C1 segment of cervical spinal cord (tissue), 14 donors: ENCODE measurements around the gene RPL19.

Experiments used
- DNase-seq, 14 donors: peaks; one replicate each; lab custom pipeline; 2025; lab: John Stamatoyannopoulos, UW

The RPL19 gene

DNA sequence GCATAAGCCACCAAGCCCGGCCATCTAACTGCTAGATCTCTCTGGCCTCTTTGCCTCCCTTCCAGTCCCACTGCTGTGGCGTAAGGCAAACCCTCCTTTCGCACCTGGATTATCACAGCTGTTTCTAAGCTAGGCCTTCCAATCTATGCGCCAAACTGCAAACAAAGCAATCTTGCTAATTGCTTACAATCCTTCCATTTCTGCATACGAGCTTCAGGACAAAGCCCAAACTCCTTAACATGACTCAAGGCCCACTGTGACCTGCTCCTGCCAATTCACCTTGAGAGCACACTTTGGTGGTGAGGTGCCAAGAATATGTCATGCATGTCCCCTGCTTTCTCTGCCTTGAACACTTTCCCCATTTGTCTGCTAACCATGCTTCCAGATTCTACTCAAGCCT is 28.1 kb upstream of the RPL19 start:
- no peak for DNase-seq

DNA sequence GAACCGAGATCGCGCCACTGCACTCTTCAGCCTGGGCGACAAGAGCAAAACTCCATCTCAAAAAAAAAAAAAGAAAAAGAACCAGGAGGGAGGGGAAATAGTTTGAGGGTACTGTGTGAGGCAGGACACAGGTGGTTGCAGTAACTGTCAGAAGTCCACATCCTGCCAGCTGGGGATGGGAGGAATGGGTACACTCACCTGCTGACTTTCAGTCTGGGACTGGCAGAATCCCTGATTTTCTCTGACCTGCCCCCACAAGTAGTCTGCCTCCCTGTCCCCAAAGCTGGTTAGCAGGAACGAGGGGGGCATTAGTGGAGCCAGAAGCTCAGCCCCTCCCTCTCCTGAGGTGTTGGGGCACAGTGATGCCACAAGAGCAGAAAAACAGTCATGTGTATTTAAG is 27.0 kb upstream of the RPL19 start:
- no peak for DNase-seq

DNA sequence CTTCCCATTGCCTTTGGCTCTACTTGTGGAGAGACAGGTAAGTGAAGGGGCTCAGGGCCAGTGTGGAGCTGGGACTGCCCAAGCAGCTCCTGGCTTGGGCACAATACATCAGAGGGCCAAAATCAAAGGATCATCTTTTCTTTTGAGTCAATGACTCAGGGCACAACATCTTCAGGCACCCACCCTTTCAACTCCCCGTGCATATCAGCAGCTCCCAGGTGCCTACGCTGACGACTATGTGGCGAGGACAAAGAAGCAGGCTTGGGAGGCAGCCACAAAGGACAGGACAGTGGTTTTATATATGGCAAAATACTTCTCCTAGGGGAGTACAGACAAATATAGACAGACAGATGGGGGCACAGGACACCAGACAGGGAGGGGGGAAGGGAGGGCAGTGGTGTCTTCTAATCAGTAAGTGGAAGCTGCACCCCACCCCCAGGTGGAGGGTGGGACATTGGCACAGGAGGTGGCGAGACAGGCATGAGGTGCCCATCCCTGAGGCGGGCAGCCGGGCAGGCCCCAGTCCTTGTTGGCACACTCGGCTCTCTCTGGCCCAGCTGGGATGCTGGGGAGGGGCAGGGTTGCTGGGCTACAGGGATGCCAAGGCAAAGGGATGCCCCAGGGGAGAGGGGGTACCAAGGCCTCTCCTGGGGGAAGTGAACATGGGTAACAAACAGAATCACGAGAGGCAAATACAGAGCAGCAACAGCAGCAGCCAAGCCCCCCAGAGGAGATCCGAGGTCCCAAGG is 26.4 kb upstream of the RPL19 start:
- DNase-seq, result no peak

DNA sequence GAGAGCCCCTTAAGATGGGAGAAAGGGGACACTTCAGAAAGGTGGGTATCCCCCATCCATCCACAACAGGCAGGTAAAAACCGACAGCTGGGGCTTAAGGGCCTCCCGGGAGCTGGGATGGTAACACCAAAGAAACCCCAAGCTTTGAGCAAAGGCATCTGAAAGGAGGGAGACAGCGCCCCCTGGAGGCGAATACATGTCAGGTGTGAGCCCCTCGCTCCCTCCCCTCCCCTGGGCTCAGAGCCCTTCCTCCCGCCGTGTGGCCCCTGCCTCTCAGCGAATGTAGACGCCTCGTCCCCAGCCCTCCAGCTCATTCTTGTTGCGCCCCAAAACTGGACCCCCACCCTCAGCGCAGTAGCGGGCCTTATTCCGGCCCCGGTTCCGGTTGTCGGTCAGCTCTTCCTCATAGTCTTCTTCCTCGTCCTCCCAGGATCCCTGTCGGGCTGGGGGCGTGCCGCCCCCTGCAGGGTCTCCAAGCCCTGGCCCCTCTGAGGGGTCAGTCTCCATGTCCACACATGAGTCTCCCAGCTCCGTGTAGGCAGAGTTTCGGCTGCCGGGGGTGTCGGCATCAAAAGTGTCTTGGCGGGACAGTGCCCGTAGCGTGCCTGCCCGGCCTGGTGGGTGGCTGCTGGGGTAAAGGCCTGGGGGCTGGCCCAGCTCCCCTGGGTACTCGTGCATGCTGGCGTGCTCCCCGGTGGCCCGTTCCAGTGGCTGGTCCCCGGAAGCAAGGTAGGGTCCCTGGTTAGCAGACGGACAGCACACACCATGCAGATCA is 25.0 kb upstream of the RPL19 start:
- peak in 7 of 14 donors; percentile 14 to 67 (median 38) for DNase-seq

GRCh38 chr17:39175695-39176093 is 24.4 kb upstream of the RPL19 start:
- DNase-seq, result no peak

DNA sequence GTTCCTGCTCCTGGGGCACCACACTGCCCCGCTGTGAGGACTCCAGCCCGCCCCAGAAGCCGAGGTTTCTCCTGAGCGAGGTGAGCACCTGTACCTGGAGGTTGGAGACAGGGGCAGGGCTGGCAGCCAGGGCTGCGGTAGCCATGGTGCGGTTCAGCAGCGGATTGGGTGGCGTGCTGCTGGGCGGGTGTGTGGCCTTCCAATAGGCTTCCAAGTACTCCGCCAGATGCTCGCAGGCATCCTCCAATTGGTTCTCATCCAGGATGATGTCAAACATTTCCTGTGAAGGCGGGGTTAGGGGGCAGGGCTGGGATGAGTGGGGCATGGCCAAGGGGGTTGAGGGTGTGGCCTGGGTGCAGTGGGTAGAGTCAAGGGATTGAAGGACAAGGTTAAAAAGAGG is 22.8 kb upstream of the RPL19 start:
- DNase-seq, result no peak

GRCh38 chr17:39178536-39178935 is 21.5 kb upstream of the RPL19 start:
- no peak for DNase-seq

DNA sequence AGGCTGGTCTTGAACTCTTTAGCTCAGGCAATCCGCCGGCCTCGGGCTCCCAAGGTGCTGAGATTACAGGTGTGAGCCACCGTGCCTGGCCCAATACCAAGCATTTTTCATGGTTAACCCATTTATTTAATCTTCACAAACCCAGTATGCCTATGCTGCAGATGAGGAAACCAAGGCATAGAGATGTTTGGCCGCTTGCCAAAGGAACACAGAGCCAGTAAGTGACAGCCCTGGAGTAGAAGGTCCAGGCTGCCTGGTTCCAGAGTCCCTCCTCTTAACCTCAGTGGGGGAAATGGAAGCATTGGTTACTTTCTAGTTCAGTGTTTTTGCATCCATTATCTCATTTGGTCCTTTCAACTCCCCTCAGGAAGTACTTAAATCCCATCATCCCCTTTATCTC is 18.8 kb upstream of the RPL19 start:
- DNase-seq, result no peak

- DNase-seq, result no peak
Observed at GRCh38 chr17:39183045-39183444, 17.0 kb upstream of the RPL19 start.

DNA sequence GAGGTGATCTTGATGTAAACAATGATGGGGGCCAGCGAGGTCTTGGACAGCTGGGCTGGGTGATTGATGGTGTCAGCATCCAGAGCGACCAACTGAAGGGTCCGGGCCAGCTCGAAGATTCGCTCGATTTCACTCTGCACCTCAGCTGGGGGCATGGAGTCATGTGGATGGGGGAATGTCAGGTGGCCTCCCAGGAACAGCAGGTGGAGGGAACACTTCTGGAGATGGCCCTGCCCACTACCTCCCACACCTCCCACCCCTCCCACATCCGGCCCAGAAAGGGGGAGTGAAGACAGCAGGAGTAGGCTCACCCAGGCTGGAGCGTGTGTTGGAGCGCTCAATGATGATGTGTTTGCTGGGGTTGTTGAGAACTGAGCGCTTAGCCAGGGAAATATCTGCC is 16.4 kb upstream of the RPL19 start:
- DNase-seq, result no peak

- DNase-seq, result no peak
Observed at GRCh38 chr17:39186481-39187002, 13.5 kb upstream of the RPL19 start.

GRCh38 chr17:39187152-39187830 is 12.8 kb upstream of the RPL19 start:
- no peak for DNase-seq

DNA sequence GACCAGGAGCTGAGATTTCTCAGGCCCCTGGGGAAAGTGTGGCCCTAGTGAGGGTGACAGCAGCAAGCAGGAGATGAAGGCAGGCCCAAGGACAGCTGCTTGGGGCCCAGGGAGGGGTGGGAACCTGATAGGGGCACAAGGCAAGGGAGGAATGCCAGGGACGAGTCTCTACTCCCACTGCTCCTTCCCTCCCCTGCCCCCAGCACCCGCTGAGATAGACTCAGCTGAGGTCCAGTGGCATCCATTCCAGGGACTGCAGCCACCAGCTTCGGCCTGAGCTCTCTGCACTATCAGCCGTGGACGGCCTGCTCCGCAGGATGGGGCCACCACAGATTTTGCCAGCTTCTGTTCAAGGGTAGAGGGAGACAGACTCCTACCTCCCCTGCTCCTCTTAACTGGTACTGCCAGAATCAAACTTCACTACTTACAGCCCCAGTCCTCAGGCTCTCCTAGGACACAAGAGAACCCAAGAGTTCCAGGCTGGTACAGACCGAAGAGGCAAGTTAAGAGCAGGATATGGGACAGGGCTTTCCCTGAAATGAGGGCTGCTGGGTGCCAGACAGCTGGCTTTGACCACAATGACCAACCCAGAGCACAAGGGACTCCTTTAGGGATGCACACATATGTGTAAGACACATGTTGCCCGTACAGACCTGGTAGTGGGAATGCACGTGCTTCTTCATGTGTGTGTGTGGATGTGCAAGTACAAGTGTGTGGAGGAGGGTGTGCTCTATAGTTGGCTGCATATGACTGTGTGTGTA is 8.2 kb upstream of the RPL19 start:
- DNase-seq, result no peak

- DNase-seq, result no peak
Observed at GRCh38 chr17:39192901-39193300, 7.2 kb upstream of the RPL19 start.

DNA sequence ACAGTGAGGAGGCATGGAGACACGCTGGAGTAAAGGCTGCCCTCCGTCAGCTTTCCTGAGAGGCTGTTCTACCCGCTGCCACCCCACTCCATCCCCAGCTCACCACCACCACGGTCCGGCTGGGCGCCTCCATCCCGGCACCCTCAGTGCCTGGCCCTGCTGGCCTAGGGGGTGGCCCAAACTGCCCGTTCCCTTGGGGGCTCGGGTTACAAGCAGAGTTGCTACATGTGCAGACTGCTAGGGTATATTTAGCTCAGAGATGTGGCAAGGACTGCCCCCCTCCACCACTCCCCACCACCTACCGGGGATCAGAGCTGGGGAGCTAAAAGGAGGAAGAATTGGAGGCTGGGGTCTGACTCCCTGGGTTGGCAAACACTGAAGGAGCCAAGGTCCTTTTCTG is 6.7 kb upstream of the RPL19 start:
- no peak for DNase-seq

GRCh38 chr17:39194089-39194984 is 5.7 kb upstream of the RPL19 start:
- DNase-seq, result peak in 12 of 14 donors; percentile 29 to 87 (median 54)

GRCh38 chr17:39194985-39195524 is 5.0 kb upstream of the RPL19 start:
- DNase-seq, result peak in 11 of 14 donors; percentile 39 to 75 (median 55)

DNA sequence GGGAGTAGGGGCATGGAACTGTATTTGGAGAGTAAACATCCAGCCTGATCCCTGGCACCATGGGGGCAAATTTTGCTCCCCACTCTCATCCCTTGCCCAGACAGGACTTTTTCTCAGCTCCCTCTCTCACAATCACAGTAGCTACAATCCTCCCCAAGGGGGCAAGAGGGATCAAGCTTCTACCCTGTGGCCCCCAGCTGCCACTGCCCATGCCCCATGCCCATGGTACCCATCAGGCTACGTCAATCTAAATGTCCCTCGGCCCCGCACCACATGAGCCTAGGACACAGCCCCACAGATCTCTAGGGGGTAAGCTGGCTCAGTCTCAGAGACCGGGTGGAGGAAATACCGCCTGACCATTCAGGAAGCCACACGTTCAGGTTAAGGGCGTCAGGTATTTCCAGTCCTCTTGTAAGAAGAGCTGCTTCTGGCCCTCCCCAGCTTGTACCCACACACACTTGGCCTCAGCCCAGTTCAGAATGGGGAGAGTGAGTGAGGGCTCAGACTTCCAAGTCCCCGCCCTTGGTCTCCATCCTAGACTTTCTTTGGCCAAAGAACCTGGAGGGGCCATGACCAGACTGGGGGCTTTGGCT is 4.4 kb upstream of the RPL19 start:
- DNase-seq, result peak in 5 of 14 donors; percentile 30 to 61 (median 45)

DNA sequence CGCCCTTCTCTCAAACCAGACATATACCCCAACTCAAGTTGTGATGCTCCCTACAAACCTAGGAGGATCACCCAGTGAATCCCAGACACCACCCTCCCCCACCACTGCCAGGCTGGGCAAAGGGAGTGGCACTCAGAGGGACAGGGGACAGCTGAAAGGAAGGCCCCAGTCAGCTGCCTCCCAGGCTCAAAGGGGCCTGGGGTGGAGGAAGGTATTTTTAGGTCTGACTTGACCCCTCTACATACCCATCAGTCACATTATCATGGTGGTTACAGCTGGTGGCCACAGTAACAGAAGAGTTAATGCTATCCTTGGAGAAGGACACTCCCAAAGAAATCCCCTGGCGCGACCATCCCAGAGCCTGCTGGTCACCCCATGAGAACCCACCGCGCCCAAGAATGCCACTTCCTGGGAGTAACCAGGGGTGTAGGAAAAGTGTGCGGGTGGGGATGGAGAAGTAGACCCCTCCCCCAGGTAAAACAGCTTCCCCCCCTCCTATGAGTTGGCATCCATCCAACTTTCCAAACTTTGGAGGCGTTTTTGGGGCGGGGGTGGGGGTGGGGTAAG is 3.8 kb upstream of the RPL19 start:
- DNase-seq, result no peak
